Fibroblast of villous mesenchyme (primary cell): ENCODE data around the gene ADGB. TPM values are rescaled to one million over a fixed set of nuclear protein-coding genes. Genes with fewer than 3 reads are reported as not detected.

Source experiments
- DNase-seq: peaks from one replicate; pipeline ENCODE4 v3.0.0-alpha.2; 2010; ENCODE audit warnings: low read depth
- H3K4me3 ChIP-seq: 2 replicates; pipeline ENCODE4 v1.5.1; 2011; ENCODE audit warnings: low read depth, mild to moderate bottlenecking, low read length
- CTCF ChIP-seq: IDR thresholded peaks from 2 replicates; pipeline ENCODE4 v1.5.1; 2012; ENCODE audit warnings: low read depth, mild to moderate bottlenecking, low read length; ENCODE audit not compliant: insufficient read depth
- total RNA-seq: library from RNA; depleted of rRNA; stranded (reverse); fragments of >200 nt; gene quantifications from 2 replicates; pipeline ENCODE4 v1.2.3, GENCODE V29; 2012

Gene ADGB
- total RNA-seq, 1 donor, result not detected

- H3K4me3 ChIP-seq, result no peak overlapping the region
- DNase-seq, result no peak
- no peak for TF ChIP-seq CTCF
Measured at GRCh38 chr6:146719387-146719786, 120.6 kb downstream of the ADGB start.

- DNase-seq, result no peak
- H3K4me3 ChIP-seq, result no peak overlapping the region
- no peak for TF ChIP-seq CTCF
Measured at GRCh38 chr6:146739696-146740095, 140.9 kb downstream of the ADGB start.

- DNase-seq, result peak; percentile 54
- no peak for TF ChIP-seq CTCF
- H3K4me3 ChIP-seq, result no peak overlapping the region
Measured at GRCh38 chr6:146741609-146742008, 142.8 kb downstream of the ADGB start.

GRCh38 chr6:146753306-146753705, 154.5 kb downstream of the ADGB start:
- no peak overlapping the region for H3K4me3 ChIP-seq
- no peak for DNase-seq
- no peak for TF ChIP-seq CTCF

GRCh38 chr6:146767632-146768031, 168.9 kb downstream of the ADGB start:
- DNase-seq, result no peak
- no peak for TF ChIP-seq CTCF
- no peak overlapping the region for H3K4me3 ChIP-seq

GRCh38 chr6:146768722-146769121, 169.9 kb downstream of the ADGB start:
- DNase-seq, result no peak
- H3K4me3 ChIP-seq, result no peak overlapping the region
- TF ChIP-seq CTCF, result no peak

- H3K4me3 ChIP-seq, result no peak overlapping the region
- TF ChIP-seq CTCF, result no peak
- no peak for DNase-seq
Measured at GRCh38 chr6:146770275-146770964, 171.6 kb downstream of the ADGB start.
